HG03575 (cell line): Measurements from ENCODE around the gene ZNF580.

ENCODE experiments used
- ATAC-seq: cut with Tn5 transposase; IDR thresholded peaks from one replicate; pipeline ENCODE4 v1.9.1; 2021; ENCODE audit not compliant: unreplicated experiment, insufficient number of reproducible peaks, low FRiP score; ENCODE audit errors: extremely low read depth

ZNF580 gene

DNA sequence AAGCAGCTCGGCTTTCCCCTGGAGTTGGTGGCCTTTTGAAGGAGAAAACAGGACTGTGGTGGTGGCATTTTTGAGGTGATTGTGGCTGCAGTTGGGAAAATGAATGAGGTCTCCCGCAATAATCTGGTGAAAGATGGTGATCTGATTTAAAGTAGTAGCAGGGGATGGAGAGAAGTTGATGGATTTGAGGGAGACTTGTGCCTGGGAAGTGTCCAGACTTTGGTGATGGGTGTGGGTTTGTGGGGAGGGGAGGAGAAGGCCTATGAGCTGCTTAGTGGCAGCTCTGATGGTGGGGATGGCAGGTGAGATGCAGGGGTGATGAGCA, 30.2 kb downstream of the ZNF580 start:
- ATAC-seq: no peak

DNA sequence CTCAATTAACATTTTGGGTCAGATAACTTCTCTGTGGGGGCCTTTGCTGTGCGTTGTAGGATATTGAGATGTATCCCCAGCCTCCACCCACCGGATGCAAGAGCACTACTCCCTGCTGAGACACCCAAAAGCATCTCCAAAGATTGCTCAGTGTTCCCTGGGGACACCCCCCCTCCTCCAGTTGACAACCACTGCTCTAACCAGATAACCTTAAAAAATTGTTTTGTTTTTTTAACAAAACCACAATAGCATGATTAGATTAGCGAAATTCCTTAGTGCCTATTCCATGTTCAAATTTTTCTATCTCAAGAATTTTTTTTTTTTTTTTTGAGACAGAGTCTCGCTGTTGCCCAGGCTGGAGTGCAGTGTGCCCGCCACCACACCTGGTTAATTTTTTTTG, 31.6 kb downstream of the ZNF580 start:
- no peak for ATAC-seq

DNA sequence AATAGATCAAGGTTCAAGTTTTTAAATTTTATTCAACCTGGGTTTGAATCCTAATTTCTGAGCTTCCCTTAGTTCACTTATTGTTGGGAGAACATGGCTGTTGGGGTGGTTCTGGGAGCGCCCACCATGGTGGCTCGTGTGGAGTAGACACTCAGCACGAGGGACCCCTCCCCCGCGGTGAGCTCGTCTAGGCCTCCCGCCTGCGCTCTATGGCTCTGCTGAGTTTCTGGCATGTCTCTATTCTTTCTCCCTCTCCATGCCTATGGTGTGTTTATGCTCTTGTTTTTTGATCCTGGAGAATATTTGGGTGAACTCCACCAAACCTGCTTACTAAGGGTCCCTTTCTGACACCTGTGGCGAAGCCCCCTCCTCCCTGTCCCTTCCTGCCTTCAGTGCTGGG, 32.7 kb downstream of the ZNF580 start:
- no peak for ATAC-seq

DNA sequence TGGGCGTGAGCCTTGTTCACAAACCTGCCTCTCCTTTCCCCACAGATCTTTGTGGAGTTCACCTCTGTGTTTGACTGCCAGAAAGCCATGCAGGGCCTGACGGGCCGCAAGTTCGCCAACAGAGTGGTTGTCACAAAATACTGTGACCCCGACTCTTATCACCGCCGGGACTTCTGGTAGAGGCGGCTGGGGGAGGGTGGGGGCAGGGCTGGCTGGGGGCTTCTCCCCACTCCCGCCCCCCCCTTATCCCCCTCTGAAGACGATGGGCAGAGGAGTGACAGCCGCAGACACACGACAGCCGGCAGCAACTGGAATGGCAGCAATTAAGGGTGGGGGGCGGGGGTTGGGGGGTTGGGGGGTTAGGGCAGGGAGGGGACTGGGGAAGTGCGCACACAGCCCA, 33.1 kb downstream of the ZNF580 start:
- ATAC-seq: no peak

DNA sequence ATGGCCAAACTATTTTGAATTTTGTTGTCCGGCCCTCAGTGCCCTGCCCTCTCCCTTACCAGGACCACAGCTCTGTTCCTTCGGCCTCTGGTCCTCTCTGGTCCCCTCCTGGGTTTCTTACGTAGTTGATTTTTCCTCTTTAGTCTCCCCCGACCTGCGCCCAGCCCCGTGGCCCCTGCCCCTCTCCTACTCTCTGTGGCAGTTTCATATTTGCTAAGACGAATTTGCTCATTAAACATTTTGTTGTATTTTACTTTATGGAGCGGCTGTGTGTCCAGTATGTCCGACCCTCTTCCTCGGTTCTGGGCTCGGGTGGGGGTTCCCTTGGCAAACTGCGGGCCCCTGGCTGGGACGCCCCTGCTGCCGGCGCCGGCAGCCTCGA, 33.6 kb downstream of the ZNF580 start:
- no peak for ATAC-seq

DNA sequence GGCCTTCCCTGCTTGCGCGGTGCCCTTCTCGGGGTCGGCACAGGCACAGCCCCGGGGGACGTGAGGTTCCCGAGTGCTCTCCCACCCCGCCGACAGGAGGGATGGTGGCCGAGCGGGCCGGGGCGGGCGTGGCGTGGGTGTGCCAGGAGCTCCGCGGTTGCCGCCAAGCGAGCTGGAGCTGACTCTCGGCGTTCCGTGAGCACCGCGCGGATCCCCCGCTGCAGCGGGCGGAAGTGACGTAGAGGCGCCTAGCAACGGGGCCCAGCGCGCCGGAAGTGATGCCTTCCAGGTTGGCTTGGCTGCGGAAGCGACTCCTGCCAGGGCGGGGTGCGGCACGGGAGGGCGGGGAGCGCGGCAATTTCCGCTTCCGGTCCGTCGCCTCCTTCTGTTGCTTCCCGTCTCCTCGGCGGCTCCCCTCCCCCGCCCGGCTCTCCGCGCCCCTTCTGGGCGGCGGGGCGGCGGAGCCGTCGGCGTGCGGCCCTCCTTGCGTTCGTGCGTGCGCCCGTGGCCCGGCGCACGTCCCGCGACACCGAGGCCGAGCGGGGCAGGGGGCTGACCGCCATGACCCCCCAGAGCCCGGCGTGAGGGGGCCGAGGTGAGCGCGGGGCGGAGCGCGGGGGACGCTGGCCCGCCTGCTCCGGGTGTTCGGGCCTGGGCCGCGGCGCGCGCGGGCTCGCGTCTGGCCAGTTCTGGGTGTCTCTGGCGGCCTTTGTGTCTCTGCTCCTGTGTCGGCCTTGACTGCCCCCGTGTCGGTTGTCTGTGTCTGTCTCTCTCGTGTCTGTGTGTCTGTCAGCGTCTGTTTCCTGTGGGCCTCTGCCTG, 34.2 kb downstream of the ZNF580 start, which contains the start of gene EPN1:
Gene EPN1 (plus strand): TSS at position 386 of the 820 bp plus-strand sequence. CDS start 3,402 bp downstream, outside the sequence.
- no peak for ATAC-seq

DNA sequence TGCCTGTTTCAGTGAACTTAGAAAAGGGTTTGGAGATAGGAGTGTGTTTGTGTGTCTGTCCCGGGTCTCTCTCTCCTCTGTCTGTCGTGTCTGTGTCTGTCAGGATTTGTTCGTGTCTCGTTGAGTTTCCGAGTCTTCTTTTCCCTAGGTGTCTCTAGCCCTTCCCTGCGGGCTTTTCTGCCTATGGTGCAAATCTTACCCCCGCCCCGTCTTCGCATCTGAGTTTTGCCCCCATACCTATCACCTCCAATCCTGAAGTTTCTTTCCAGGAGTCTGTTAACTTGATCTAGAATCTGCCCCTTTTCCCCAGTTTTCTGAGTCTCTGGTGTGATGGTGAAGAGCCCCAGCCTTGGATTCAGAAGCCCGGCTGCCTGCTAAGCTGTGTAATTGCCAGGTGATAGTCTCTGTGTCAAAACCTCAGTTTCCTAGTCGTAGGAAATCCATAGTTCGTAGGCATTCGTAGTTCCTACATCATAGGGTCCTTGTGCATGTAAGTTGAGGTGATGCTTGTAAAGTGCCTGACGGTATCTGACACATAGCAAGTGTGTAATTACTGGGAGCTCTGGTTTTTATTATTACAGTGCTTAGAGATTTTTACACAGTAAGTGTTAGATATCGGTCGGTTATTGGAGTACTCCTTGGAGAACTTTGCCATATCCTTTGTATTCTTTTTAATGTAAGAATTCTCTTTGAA, 35.0 kb downstream of the ZNF580 start:
- ATAC-seq: no peak

DNA sequence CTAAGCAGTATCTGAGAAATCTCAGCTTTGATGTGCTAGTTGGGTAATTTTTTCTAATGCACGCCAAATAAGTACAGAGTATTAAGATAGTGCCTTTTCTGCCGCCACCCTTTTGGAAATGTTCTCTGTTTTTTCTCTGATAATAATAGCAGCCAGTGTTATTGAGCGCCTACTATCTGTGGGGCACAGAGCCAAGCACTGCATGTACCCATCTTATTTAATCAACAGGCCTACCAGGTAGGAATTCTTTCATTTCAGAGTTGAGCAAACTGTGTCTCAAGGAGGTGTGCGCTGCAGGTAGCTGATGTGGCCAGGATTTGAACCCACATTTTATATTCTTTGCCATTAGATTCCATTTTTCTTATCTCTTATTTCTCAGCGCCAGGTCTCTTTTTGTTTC, 35.6 kb downstream of the ZNF580 start:
- ATAC-seq: no peak

DNA sequence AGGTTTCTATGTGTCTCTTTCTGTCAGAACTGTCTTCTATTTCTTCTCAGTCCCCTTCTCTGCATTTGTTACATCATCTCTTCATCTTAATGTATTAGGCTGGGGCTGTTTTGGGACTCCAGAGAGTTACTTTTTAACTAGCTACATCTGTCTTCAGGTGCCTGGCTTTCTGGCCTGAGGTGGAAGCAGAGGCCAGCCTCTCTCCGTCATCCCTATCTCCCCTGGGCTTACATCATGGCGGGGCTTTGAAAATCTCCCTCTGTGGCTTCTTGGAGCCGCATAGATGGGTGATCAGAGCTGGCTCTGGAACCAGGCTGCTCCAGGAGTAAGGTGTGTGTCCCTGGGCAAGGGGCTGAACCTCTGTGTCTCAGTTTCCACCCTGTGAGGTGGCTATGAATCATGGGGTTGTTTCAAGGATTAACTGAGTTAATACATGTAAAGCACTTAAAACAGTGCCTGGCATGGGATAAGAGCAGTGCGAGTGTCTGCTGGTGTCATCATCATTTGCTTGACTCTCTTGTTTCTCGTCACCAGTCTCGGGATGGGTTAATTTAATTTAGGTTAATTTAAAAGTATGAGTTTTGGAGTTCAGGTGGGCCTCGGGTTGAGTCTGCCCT, 36.2 kb downstream of the ZNF580 start:
- ATAC-seq: no peak

DNA sequence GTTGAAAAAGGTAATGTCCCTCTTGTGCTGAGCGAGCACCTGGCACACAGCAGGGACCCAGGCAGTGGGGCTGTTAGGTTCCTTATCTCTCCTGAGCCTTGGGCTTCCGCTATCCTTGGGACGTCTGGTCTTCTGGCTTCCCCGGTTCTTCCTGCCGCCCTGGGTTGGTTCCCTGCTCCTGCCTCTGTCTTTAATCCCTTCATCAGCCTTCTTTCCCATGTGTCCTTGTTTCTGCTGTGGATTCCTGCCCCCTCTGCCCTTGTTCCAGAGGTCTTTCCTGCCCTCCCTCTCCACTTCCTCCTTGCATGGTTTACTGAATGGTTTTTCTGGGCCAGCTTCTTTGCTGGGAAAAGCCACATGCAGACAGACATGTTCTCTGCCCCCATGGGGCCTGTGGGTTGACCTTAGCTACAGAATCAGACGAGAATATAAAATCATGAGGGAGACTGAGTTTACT, 36.8 kb downstream of the ZNF580 start:
- ATAC-seq: no peak

DNA sequence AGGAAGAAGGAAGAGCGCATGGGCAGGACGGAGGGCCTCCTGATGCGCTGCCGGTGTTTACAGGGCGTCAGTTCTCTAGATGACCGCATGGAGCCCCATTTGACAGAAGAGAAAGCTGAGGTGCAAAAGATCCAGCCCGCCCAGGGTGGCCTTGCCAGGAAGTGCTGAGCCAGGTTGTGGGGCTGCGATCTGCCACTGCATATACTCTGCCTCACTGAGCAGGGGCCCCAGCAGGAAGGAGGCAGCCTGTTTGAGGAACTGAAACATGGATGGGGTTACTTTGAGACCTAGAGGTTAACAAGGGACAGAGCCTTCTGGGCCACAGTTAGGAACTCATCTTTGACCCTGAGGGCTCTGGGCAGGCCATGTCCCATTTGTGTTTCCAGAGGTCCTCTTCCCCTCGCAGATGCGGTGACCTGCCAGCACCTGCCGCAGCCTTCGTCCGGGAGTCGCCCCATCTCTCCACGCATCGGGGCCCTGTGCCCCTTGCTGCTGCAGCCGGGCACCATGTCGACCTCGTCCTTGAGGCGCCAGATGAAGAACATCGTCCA, 37.4 kb downstream of the ZNF580 start:
- ATAC-seq: peak; percentile 45

DNA sequence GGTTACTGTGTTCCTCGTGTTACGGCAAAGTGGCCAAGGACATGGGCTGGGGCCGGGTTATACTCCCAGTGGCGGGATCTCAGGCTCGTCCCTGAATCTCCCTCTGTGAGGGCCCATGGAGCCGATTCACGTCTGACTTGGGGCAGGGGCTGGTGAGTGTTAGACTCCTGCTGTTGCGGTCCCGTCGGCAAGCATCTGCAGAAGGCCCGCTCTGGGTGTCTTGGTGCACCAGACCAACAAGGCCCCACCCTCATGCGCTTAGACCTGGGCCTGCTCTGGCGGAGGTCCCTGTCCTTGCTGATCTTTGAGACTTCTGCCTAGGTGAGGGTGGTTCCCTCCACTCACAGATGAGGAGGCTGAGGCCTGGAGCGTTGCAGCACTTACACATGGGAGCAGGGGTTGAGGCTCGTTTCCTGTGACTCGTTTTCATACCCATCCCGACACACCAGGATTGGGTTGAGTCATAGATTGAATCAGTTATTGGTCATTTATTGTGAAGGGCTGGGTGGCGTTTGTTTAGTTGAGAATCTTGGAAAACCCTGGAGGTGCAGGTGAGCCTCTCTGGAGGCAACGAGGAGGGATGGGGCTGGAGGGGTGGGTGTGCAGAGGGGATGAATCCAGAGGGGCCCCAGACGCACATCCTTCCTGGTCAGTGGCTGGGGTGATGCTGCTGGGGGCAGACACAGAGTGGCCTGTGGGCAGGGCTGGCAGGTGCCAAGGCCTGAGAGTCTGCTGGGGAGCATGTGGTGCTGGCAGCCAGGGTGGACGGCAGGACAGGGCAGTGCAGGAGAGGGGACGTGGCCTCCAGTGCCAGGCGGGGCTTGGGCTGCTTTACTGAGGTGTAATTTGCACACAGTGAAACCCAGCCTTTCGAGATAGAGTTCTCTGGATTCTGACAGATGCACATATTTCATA, 38.8 kb downstream of the ZNF580 start:
- ATAC-seq: no peak

DNA sequence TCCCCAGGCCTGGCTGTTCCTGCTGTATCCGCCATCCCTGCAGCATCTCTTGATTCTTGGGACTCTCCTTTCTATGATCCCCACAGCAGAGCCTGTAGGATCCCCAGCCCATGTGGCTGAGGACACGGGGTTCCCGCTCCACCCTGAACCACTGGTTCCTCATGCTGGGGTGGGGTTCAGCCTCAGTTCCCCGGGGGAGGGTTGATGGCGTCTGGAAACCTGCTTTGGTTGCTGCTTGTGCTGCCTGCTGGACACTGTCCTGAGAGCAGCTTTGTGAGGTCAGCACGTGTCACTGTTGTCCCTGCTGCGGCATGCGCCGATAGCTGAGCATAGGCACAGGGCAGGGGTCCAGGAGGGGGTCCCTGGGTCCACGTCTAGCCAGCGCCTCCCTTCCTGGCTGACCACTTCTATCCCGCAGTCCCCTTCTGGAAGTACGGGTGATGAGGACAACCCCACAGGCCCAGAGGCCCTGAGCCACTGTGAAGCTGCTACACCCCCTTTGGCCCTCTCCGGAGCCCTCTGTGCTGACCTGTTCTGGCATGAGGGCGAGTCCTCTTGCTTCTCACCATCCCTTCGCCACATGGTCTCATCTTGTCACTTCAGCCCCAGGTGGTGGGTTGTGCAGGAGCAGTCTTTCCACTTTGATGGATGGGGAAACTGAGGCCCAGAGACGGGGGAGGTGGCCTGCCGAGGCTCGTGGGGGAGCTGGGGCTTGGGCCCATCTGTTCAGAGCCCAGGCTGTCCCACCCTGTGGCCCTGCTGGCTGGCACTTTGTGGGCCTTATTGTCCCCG, 39.7 kb downstream of the ZNF580 start:
- ATAC-seq: no peak

DNA sequence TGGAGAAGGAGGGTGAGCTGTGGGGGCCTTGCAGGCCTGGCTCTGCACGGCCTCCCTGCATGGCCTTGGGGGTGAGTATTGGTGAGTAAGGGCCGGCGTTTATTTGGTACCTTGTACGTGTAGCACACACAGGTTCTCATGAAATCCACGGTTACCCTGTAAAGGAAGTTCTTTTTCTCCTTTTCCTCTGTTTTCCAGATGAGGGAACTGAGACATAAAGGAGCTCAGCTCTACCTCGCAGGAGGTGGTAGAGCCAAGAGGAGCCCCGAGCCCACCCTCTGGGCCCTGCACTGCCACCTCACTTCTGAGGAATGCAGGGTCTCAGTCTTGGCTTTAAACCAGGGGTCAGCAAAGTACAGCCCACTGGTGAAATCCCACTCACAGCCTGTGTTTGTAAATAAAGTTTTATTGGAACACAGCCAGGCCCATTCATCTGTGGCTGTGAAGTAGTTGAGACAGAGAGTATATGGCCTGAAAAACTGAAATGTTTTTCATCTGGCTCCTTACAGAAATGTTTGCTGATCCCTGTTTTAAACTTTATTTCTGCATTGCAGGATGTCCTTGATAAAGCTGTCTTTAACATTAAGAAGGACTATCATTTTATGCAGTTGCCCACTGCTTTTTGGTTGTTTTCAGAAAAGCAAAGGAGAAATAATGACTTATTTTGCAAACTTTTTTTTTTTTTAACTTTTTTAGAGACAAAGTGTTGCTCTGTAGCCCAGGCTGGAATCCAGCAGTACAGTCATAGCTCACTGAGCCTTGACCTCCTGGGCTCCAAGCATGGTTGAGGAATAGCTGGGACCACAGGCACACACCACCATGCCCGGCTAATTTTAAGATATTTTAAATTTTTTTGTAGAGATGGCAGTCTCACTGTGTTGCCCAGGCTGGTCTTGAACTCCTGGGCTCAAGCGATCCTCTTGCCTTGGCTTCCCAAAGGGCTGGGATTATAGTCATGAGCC, 40.6 kb downstream of the ZNF580 start:
- no peak for ATAC-seq

DNA sequence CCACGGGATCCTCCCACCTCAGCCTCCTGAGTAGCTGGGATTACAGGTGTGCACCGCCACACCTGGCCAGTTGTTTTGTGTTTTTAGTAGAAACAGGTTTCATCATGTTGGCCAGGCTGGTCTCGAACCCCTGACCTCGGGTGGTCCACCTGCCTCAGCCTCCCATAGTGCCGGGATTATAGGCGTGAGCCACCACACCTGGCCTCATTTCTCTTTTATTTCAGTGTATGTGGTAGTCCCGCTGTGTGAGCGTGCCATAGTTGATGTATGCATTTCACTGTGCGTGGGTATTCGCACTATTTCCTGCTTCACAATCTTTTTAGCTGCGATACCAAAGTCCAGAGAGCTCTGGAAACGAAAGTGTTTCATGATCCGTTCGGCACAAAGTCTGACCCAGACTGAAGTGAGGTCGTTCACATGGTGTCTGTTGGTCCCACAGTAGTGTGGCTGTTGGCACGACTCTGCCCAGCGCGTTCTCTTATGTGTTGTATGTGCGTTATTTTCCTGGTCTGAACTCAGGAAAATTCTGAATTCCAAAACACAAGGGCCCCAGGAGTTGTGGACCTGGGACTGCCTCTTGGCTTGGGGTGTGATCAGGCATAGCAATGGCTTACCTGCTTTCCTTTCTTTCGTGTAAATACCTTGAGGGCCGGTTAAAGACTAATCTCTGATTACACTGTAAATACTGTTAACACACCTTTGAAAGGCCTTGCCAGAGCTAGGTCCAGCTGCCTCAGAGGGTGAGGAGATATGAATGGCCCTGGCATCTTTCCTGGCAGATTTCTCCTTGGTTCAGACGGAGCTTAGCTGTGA, 42.9 kb downstream of the ZNF580 start:
- no peak for ATAC-seq

DNA sequence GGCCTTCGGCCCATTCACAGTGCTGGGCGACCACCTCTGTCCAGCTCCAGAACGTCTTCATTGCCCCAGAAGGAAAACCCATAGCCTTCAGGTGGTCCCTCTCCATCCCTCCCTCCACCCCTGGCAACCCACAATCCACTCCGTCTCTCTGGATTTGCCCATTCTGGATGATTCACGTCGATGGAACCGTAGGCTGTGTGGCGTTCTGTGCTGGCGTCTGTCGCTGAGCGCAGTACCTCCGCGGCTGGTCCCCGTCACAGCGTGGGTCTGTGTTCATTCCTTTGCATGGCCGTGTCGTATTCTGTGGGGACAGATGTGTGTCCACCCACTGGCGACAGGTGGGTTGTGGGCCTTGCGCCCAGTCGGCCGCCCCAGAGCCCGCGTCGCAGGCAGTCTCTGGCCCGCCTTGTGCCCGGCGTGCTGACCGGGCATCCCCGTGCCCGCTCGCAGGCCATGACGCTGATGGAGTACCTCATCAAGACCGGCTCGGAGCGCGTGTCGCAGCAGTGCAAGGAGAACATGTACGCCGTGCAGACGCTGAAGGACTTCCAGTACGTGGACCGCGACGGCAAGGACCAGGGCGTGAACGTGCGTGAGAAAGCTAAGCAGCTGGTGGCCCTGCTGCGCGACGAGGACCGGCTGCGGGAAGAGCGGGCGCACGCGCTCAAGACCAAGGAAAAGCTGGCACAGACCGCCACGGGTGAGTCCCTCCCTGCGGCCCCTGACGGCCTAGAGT, 44.3 kb downstream of the ZNF580 start:
- no peak for ATAC-seq
